SK-N-SH (cell line): ENCODE results near the gene GRIA1. TPM values are rescaled to one million over a fixed set of nuclear protein-coding genes. Genes with fewer than 3 reads are reported as not detected.

Experiments used
- CTCF ChIA-PET: fragments of 300-600, 350-600 bp; formaldehyde crosslinking; extraction: SDS; loops from one replicate; lab custom pipeline; 2021; lab: Yijun Ruan, JAX
- POLR2A ChIA-PET: fragments of 350-600 bp; sonication (Branson Sonifier 250); formaldehyde crosslinking; extraction: SDS; loops from one replicate; lab custom pipeline; 2020; ENCODE audit warnings: antibody characterized with exemption, inconsistent platforms; lab: Yijun Ruan, JAX
- DNase-seq: peaks from one replicate; pipeline ENCODE4 v3.0.0; 2012
- H2AFZ ChIP-seq: fragments of 200-600 bp; sonication (generic); 2 replicates; pipeline ENCODE4 v1.8.1; 2016; ENCODE audit warnings: antibody characterized with exemption, mild to moderate bottlenecking, low read depth
- H3F3A ChIP-seq: fragments of 200-600 bp; sonication (generic); replicated peaks from 2 replicates; pipeline ENCODE3; 2016; ENCODE audit warnings: antibody characterized with exemption, mild to moderate bottlenecking; ENCODE audit not compliant: insufficient read depth
- H3K27ac ChIP-seq, 2 experiments: fragments of 200-500 bp in 1 of 2; fragments of 200-600 bp in 1 of 2; sonication (Bioruptor generic) in 1 of 2; sonication (generic), shearing (Covaris generic) in 1 of 2; 2 replicates each; pipeline versions ENCODE4 v1.5.1 to v1.6.1; 2014 to 2016; ENCODE audit warnings: low read depth in 2 of 2, inconsistent platforms in 1 of 2, low read length in 1 of 2, mild to moderate bottlenecking in 1 of 2, mixed read lengths in 1 of 2
- H3K27me3 ChIP-seq: fragments of 200-600 bp; sonication (generic), shearing (Covaris generic); 2 replicates; pipeline ENCODE4 v1.6.1; 2016; ENCODE audit warnings: mixed run types; ENCODE audit not compliant: insufficient read depth
- H3K36me3 ChIP-seq, 2 experiments: fragments of 200-500 bp in 1 of 2; fragments of 200-600 bp in 1 of 2; sonication (Bioruptor generic) in 1 of 2; sonication (generic) in 1 of 2; replicated peaks in 1 of 2; 2 replicates each; pipeline versions ENCODE3 to v1.5.1; 2014 to 2016; ENCODE audit warnings: low read length in 1 of 2, mild to moderate bottlenecking in 1 of 2; ENCODE audit not compliant: insufficient read depth in 2 of 2, control insufficient read depth in 1 of 2
- H3K4me1 ChIP-seq, 2 experiments: fragments of 200-500 bp in 1 of 2; fragments of 200-600 bp in 1 of 2; sonication (Bioruptor generic) in 1 of 2; sonication (generic), shearing (Covaris generic) in 1 of 2; 2 replicates each; pipeline versions ENCODE4 v1.5.1 to v1.6.1; 2014 to 2016; ENCODE audit warnings: low read depth in 1 of 2, low read length in 1 of 2, mixed run types in 1 of 2; ENCODE audit not compliant: insufficient read depth in 2 of 2, control insufficient read depth in 1 of 2
- H3K4me2 ChIP-seq: fragments of 200-600 bp; sonication (generic), shearing (Covaris generic); 2 replicates; pipeline ENCODE4 v1.6.1; 2017; ENCODE audit warnings: mixed run types
- H3K4me3 ChIP-seq, 2 experiments: fragments of 200-500 bp in 1 of 2; fragments of 200-600 bp in 1 of 2; sonication (Bioruptor generic) in 1 of 2; sonication (generic), shearing (Covaris generic) in 1 of 2; 2 replicates each; pipeline versions ENCODE4 v1.5.1 to v1.8.1; 2014 to 2016; ENCODE audit warnings: low read depth in 2 of 2, inconsistent platforms in 1 of 2, low read length in 1 of 2, mild to moderate bottlenecking in 1 of 2, mixed read lengths in 1 of 2, moderate library complexity in 1 of 2
- H3K79me2 ChIP-seq: fragments of 200-600 bp; sonication (generic); 2 replicates; pipeline ENCODE4 v1.8.1; 2017; ENCODE audit warnings: mild to moderate bottlenecking; ENCODE audit not compliant: insufficient read depth
- H3K9ac ChIP-seq: fragments of 200-600 bp; sonication (generic); 2 replicates; pipeline ENCODE4 v1.6.1; 2017; ENCODE audit warnings: mixed run types
- H3K9me2 ChIP-seq: fragments of 200-600 bp; sonication (generic); 2 replicates; pipeline ENCODE4 v1.6.1; 2017; ENCODE audit warnings: mixed run types
- H3K9me3 ChIP-seq: fragments of 200-600 bp; sonication (generic); 2 replicates; pipeline ENCODE4 v1.6.1; 2017; ENCODE audit warnings: mixed run types, mild to moderate bottlenecking, moderate library complexity
- H4K20me1 ChIP-seq: fragments of 200-600 bp; sonication (generic); 2 replicates; pipeline ENCODE4 v1.6.1; 2017; ENCODE audit warnings: mild to moderate bottlenecking, mixed run types; ENCODE audit not compliant: insufficient read depth
- CTCF ChIP-seq: fragments of 200-600 bp; sonication (generic); IDR thresholded peaks from 2 replicates; pipeline ENCODE4 v1.6.1; 2017; ENCODE audit warnings: antibody characterized with exemption, mild to moderate bottlenecking, moderate library complexity
- ELF1 ChIP-seq: IDR thresholded peaks from 2 replicates; pipeline ENCODE4 v1.4.0; 2012
- EP300 ChIP-seq, 2 experiments: IDR thresholded peaks; 2 replicates each; pipeline versions ENCODE4 v1.4.0 to v1.6.1; 2012; ENCODE audit warnings: borderline replicate concordance in 1 of 2, low read depth in 1 of 2, low read length in 1 of 2
- FOSL2 ChIP-seq: IDR thresholded peaks from 2 replicates; pipeline ENCODE4 v1.4.0; 2012; ENCODE audit warnings: low read depth, mild to moderate bottlenecking, moderate library complexity, borderline replicate concordance
- GATA2 ChIP-seq: sonication (generic); formaldehyde crosslinking; IDR thresholded peaks from 2 replicates; pipeline ENCODE4 v1.5.0; 2020; ENCODE audit warnings: mild to moderate bottlenecking, missing genetic modification reagents
- JUND ChIP-seq: IDR thresholded peaks from 2 replicates; pipeline ENCODE4 v1.4.0; 2012
- MEF2A ChIP-seq: IDR thresholded peaks from 2 replicates; pipeline ENCODE4 v1.4.0; 2012; ENCODE audit warnings: low read depth, borderline replicate concordance
- MXI1 ChIP-seq: IDR thresholded peaks from 2 replicates; pipeline ENCODE4 v1.6.1; 2012; ENCODE audit warnings: mild to moderate bottlenecking, low read depth, low read length, improper control_type of control experiment
- NFIC ChIP-seq: IDR thresholded peaks from 2 replicates; pipeline ENCODE4 v1.4.0; 2012; ENCODE audit warnings: borderline replicate concordance
- PBX3 ChIP-seq: IDR thresholded peaks from 2 replicates; pipeline ENCODE4; 2012
- POLR2AphosphoS5 ChIP-seq: IDR thresholded peaks from 2 replicates; pipeline ENCODE4 v1.6.1; 2012; ENCODE audit warnings: low read depth, low read length
- RAD21 ChIP-seq: IDR thresholded peaks from 2 replicates; pipeline ENCODE4 v1.6.1; 2012; ENCODE audit warnings: mild to moderate bottlenecking, low read length
- RFX5 ChIP-seq: IDR thresholded peaks from 2 replicates; pipeline ENCODE4 v1.6.1; 2012; ENCODE audit warnings: mild to moderate bottlenecking, improper control_type of control experiment, low read length
- SIN3A ChIP-seq: IDR thresholded peaks from 2 replicates; pipeline ENCODE4 v1.6.1; 2012; ENCODE audit warnings: low read depth, mild to moderate bottlenecking, low read length, moderate library complexity, borderline replicate concordance
- SMC3 ChIP-seq: IDR thresholded peaks from 2 replicates; pipeline ENCODE4 v1.6.1; 2012; ENCODE audit warnings: low read depth, low read length, improper control_type of control experiment
- TAF1 ChIP-seq: IDR thresholded peaks from 2 replicates; pipeline ENCODE4 v1.6.1; 2012; ENCODE audit warnings: low read depth, mild to moderate bottlenecking, low read length, moderate library complexity, borderline replicate concordance
- USF1 ChIP-seq: IDR thresholded peaks from 2 replicates; pipeline ENCODE4 v1.4.0; 2012; ENCODE audit warnings: low read depth, borderline replicate concordance
- USF2 ChIP-seq: fragments of 150-350 bp; IDR thresholded peaks from 2 replicates; pipeline ENCODE4 v1.6.1; 2017; ENCODE audit warnings: antibody characterized with exemption, low read length, low read depth, borderline replicate concordance
- ZBTB33 ChIP-seq: IDR thresholded peaks from 2 replicates; pipeline ENCODE4 v1.4.0; 2012; ENCODE audit warnings: low read depth, borderline replicate concordance
- whole genome bisulfite sequencing: methylation state at CpG from one replicate; pipeline ENCODE4 v1.1.6; 2017; ENCODE audit warnings: low lambda C conversion rate; 5-methylcytosine and 5-hydroxymethylcytosine counted together
- polyA plus RNA-seq, 3 experiments: library from polyadenylated mRNA; depleted of rRNA; stranded (reverse); fragments of >200 nt; gene quantifications; 2 replicates each; pipeline ENCODE4 v1.2.3, GENCODE V29; 2012

The GRIA1 gene
- polyA plus RNA-seq, 1 of the 3 experiments (the other 2 are of a cell fraction), result 0.35 TPM

GRCh38 chr5:153498516-153498915 lies 8.0 kb downstream of the GRIA1 start:
- Histone ChIP-seq H4K20me1 (no peaks in the 10 kb centered on the region), H3K27me3 (no peaks in the 10 kb centered on the region), H3F3A (no peaks in the 10 kb centered on the region), H2AFZ (no peak overlapping the region), H3K4me1 (no peaks in the 10 kb centered on the region), H3K9me2 (no peaks in the 10 kb centered on the region), H3K4me3 (no peak overlapping the region), H3K4me2 (no peak overlapping the region), H3K9me3 (no peaks in the 10 kb centered on the region), H3K79me2 (no peaks in the 10 kb centered on the region), H3K9ac (no peak overlapping the region), H3K36me3 (no peaks in the 10 kb centered on the region), H3K27ac (no peak overlapping the region)
- POLR2A ChIA-PET, result no interaction called here
- TF ChIP-seq FOSL2 (no peak), MEF2A (no peak), MXI1 (no peak), ZBTB33 (no peak), JUND (no peak), CTCF (no peak), GATA2 (CRISPR knock-in tag) (no peak), ELF1 (no peak), SIN3A (no peak), RFX5 (no peak), NFIC (no peak), RAD21 (no peak)
- CTCF ChIA-PET, result interaction anchor here (1.2 to 1.3 kb wide), 3 partner anchors 10 to 466 kb away, joined by 3 to 6 read pairs (median 4); no protein-coding TSS in a partner anchor
- no peak for DNase-seq

GRCh38 chr5:153500178-153500577 lies 9.7 kb downstream of the GRIA1 start:
- no peak overlapping the region for H3K4me3 ChIP-seq
- ChIA-PET POLR2A (no interaction called here), CTCF (interaction anchor here (0.7 to 7.0 kb wide), 2 partner anchors 283 to 465 kb away, joined by 3 to 42 read pairs; no protein-coding TSS in a partner anchor)
- WGBS, result 84% methylated on average over 2 of the region's 2 CpGs
- no peak overlapping the region for H3K27ac ChIP-seq
- H3K36me3 ChIP-seq, result no peaks in the 10 kb centered on the region
- H3F3A ChIP-seq, result no peaks in the 10 kb centered on the region
- H3K4me1 ChIP-seq, result no peaks in the 10 kb centered on the region; a peak in 1 of 4 replicates
- H3K9ac ChIP-seq, result no peak overlapping the region
- H3K9me2 ChIP-seq, result no peaks in the 10 kb centered on the region
- no peak overlapping the region for H3K4me2 ChIP-seq
- H3K9me3 ChIP-seq, result no peaks in the 10 kb centered on the region
- DNase-seq, result no peak
- H2AFZ ChIP-seq, result no peak overlapping the region
- H3K79me2 ChIP-seq, result no peaks in the 10 kb centered on the region
- H4K20me1 ChIP-seq, result no peaks in the 10 kb centered on the region
- H3K27me3 ChIP-seq, result no peaks in the 10 kb centered on the region
- TF ChIP-seq NFIC (no peak), SMC3 (no peak), ELF1 (no peak), TAF1 (no peak), USF2 (no peak), JUND (no peak), USF1 (no peak), MXI1 (no peak), RAD21 (no peak), CTCF (no peak), EP300 (IDR thresholded peaks at IDR 0.05; ENCODE audit: borderline replicate concordance in 1 of 2, low read depth in 1 of 2, low read length in 1 of 2) (no peak), PBX3 (no peak), POLR2AphosphoS5 (no peak)
